NCI-H1048 (cell line): ENCODE measurements around the gene SMARCAL1.

Experiments
- DNase-seq: peaks from one replicate; lab custom pipeline; 2025; lab: John Stamatoyannopoulos, UW

The SMARCAL1 gene

GRCh38 chr2:216392945-216393840 lies 19.1 kb upstream of the SMARCAL1 start:
- no peak for DNase-seq

- no peak for DNase-seq
These were observed 17.4 kb upstream of the SMARCAL1 start for GRCh38 chr2:216394881-216395280.

GRCh38 chr2:216399621-216400020 lies 12.7 kb upstream of the SMARCAL1 start:
- no peak for DNase-seq

- DNase-seq = no peak
These were observed 9.5 kb upstream of the SMARCAL1 start for GRCh38 chr2:216402751-216403150.

- DNase-seq = no peak
These were observed 8.2 kb upstream of the SMARCAL1 start for GRCh38 chr2:216404010-216404618.

- no peak for DNase-seq
These were observed 6.7 kb upstream of the SMARCAL1 start for GRCh38 chr2:216405588-216405987.

- no peak for DNase-seq
These were observed 5.5 kb upstream of the SMARCAL1 start for GRCh38 chr2:216406826-216407225.

- DNase-seq = no peak
These were observed 3.6 kb upstream of the SMARCAL1 start for GRCh38 chr2:216408426-216409290.

- no peak for DNase-seq
These were observed 1.7 kb upstream of the SMARCAL1 start for GRCh38 chr2:216410550-216410949.

GRCh38 chr2:216413882-216414281 lies 1.6 kb downstream of the SMARCAL1 start:
- DNase-seq = no peak

GRCh38 chr2:216414772-216415319 lies 2.6 kb downstream of the SMARCAL1 start:
- no peak for DNase-seq

- no peak for DNase-seq
These were observed 3.3 kb downstream of the SMARCAL1 start for GRCh38 chr2:216415541-216415940.

GRCh38 chr2:216416571-216417307 lies 4.5 kb downstream of the SMARCAL1 start:
- DNase-seq = no peak

GRCh38 chr2:216418981-216419380 lies 6.7 kb downstream of the SMARCAL1 start:
- no peak for DNase-seq

GRCh38 chr2:216420367-216421101 lies 8.2 kb downstream of the SMARCAL1 start:
- DNase-seq = no peak

- no peak for DNase-seq
These were observed 10.8 kb downstream of the SMARCAL1 start for GRCh38 chr2:216423071-216423470.

GRCh38 chr2:216424274-216424673 lies 12.0 kb downstream of the SMARCAL1 start:
- no peak for DNase-seq

GRCh38 chr2:216425008-216425787 lies 12.9 kb downstream of the SMARCAL1 start:
- no peak for DNase-seq

- no peak for DNase-seq
These were observed 14.0 kb downstream of the SMARCAL1 start for GRCh38 chr2:216426166-216426777.

- DNase-seq = no peak
These were observed 14.7 kb downstream of the SMARCAL1 start for GRCh38 chr2:216426938-216427337.
